ENCODE results near the gene USP31.

Gene USP31

DNA sequence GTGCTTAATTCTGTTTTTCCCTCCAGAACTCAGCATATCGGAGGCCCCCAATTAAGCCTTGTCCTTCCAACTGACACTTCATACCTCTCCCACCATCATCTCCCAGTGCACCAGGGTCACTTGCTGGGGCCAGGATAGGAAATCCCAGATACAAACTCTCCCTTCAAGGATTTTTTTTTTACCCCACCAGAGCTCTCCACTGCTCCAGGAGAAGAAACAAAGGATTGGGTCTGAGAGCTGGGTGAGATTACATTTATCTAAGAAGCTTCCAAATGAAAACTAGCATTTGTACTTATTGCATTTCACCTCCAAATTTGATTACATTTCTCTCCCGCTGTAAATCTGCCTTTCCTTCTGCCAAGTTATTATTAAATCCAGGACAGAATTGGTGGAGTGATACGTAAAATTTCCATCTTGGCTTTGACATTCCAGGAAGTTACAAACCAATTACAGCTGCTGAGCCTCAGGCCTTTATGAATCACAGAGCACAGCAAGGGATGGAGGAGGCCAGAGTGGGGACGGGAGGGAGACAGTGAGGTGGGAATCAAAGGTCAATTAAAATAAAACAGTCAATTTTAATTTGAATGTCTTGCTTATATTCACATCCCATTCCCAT, 123.5 kb downstream of the USP31 start:
- DNase-seq (ENCODE audit: low read depth in 2 of 2, low spot score in 1 of 2) = no peak

DNA sequence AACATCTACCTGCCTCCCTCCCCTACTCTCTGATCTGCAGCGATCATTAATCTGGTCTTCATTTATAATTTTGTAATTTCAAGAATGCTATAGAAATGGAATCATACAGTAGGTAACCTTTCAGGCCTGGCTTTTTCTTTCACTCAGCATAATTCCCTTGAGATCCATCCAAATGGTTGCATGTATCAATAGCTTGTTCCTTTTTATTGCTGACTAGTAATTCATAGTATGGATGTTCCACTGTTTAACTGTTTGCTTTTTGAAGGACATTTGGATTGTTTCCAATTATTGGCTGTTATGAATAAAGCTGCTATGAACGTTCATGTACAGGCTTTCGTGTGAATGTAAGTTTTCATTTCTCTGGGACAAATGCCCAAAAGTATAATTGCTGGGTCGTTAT, 125.2 kb downstream of the USP31 start:
- no peak for DNase-seq (ENCODE audit: low read depth in 2 of 2, low spot score in 1 of 2)

DNA sequence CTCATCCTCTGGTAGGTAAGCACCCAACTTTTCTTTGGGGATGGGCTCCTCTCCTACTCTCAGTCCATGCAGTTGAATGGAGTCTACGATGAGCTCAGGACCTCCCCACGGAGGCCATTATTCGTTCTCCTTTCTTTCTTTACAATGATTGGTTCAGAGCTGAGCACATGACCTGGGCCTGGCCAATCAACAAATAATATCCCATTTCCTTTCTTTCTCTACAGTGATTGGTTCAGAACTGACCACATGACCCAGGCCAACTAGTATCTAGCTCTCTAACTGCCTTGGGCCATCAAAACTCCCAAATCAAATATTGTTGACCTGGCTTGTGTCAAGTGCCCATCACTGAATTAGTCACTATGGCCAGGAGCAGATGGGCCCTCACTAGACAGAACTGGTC, 129.2 kb downstream of the USP31 start:
- no peak for DNase-seq (ENCODE audit: low read depth in 2 of 2, low spot score in 1 of 2)

DNA sequence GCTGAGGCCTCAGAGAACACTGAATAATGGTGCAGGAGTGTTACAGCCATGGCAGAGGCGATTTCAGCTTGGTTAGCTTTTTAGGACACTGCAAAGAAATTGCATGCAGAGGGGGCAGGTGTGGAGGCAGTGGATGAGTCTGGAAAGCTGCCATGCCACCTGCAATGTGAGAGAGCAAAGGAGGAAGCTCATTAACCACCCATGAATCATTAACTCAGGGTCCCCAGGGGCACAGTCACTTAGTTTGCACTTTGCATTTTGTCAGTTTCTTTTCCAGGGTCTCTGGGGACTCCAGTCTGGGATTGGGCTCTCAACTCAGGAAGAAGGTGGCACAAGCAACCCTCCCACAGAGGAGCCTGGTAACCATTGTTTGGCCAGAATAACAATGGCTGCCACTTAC, 132.9 kb downstream of the USP31 start:
- DNase-seq (ENCODE audit: low read depth in 2 of 2, low spot score in 1 of 2) = no peak

DNA sequence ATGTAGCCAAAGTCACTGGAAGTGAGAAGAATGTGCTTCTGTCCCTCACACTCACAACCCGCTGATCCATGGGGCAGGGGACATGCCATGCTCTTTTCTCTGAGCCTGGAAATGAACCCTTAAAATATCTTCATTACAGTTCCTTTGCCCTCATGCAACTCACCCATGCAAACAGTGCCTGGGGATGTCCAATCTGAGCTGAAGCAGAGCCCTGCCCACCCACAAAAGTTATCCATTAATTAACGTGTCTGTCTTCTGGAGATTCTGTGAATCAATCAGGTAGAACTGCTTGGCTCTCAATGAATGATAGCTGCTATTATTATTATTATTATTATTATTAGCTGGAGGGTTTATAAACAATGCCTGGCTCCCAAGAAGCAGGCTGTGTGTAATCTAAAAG, 133.7 kb downstream of the USP31 start:
- DNase-seq (ENCODE audit: low read depth in 2 of 2, low spot score in 1 of 2) = no peak

DNA sequence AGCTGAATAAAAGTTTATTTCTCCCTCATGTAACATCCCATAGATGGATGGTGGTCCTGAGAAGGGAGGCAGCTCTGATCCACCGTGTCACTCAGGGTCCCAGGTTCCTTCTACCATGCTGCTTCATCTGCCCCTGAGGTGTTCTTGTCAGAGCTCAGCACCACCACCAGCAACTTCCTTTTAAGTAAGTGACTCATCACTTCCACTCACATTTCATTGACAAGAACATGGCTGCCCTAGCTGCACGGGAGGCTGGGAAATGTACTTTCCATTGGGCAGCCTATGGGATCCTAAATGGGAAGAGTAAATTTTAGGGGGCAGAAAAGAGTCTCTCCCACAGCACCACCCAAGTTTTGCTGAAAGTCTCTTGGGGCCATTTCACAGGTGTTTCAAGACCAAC, 134.7 kb downstream of the USP31 start:
- DNase-seq (ENCODE audit: low read depth in 2 of 2, low spot score in 1 of 2) = no peak

Measured in stimulated activated CD8-positive, alpha-beta memory T cell treated with anti-CD3 and anti-CD28 coated beads, Interleukin-4, amount 100 ng/mL, for 4 hours (primary cell).